IMR-90 (cell line): ENCODE data around the gene TOGARAM2. TPM values are rescaled to one million over a fixed set of nuclear protein-coding genes. Genes with fewer than 3 reads are reported as not detected.

Source experiments
- ATAC-seq: fragments of 200-7000 bp; cut with Tn5 transposase; 2 replicates; pipeline ENCODE4 v1.9.1; 2020; ENCODE audit warnings: low read depth, mild to moderate bottlenecking, moderate library complexity
- BruUV-seq: library from RNA; stranded (reverse); fragments of 400-500 nt; replicated peaks from 2 replicates; lab custom pipeline; 2021; lab: Mats Ljungman, UMichigan
- CTCF ChIA-PET: fragments of 300-600 bp; formaldehyde crosslinking; extraction: SDS; loops from one replicate; lab custom pipeline; 2021; ENCODE audit warnings: antibody characterized with exemption; lab: Yijun Ruan, JAX
- POLR2A ChIA-PET: fragments of 300-600 bp; sonication (Branson Sonifier 250); formaldehyde crosslinking; loops from one replicate; lab custom pipeline; 2022; ENCODE audit warnings: antibody characterized with exemption; ENCODE audit not compliant: unreplicated experiment; lab: Charles Lee
- DNase-seq: peaks from one replicate; pipeline ENCODE4 v3.0.0; 2013
- H2AFZ ChIP-seq: replicated peaks from 2 replicates; pipeline ENCODE3; 2013; ENCODE audit warnings: low read length, mild to moderate bottlenecking; ENCODE audit not compliant: poor library complexity
- H2AK5ac ChIP-seq: 2 replicates; pipeline ENCODE4 v1.6.1; 2013; ENCODE audit warnings: low read depth, low read length, inconsistent platforms
- H2AK9ac ChIP-seq: replicated peaks from 2 replicates; pipeline ENCODE3; 2013; ENCODE audit warnings: mild to moderate bottlenecking, low read depth, low read length, moderate library complexity; ENCODE audit not compliant: poor library complexity
- H2BK120ac ChIP-seq: 2 replicates; pipeline ENCODE4 v1.6.1; 2013; ENCODE audit warnings: low read depth, low read length, inconsistent platforms
- H2BK15ac ChIP-seq: 3 replicates; pipeline ENCODE4 v1.6.1; 2013; ENCODE audit warnings: low read depth, low read length, inconsistent platforms
- H2BK20ac ChIP-seq: 2 replicates; pipeline ENCODE4 v1.6.1; 2013; ENCODE audit warnings: low read depth, mild to moderate bottlenecking, inconsistent platforms, low read length, moderate library complexity
- H2BK5ac ChIP-seq: 2 replicates; pipeline ENCODE4 v1.6.1; 2013; ENCODE audit warnings: mild to moderate bottlenecking, low read depth, low read length, inconsistent platforms; ENCODE audit not compliant: poor library complexity, severe bottlenecking
- H3K14ac ChIP-seq: replicated peaks from 2 replicates; pipeline ENCODE4 v1.6.1; 2013; ENCODE audit warnings: low read depth, low read length, inconsistent platforms
- H3K18ac ChIP-seq: 2 replicates; pipeline ENCODE4 v1.6.1; 2013; ENCODE audit warnings: low read depth, low read length, control low read depth
- H3K23ac ChIP-seq: 2 replicates; pipeline ENCODE4 v1.6.1; 2013; ENCODE audit warnings: low read depth, low read length, inconsistent platforms
- H3K27ac ChIP-seq: 2 replicates; pipeline ENCODE4 v1.5.1; 2013; ENCODE audit warnings: mild to moderate bottlenecking, control low read depth, low read length; ENCODE audit not compliant: insufficient read depth
- H3K27me3 ChIP-seq: 2 replicates; pipeline ENCODE4 v1.6.1; 2013; ENCODE audit warnings: low read length; ENCODE audit not compliant: control insufficient read depth, insufficient read depth
- H3K36me3 ChIP-seq: 2 replicates; pipeline ENCODE4 v1.6.1; 2013; ENCODE audit warnings: low read length, mixed read lengths; ENCODE audit not compliant: control insufficient read depth, insufficient read depth
- H3K4ac ChIP-seq: 2 replicates; pipeline ENCODE4 v1.6.1; 2013; ENCODE audit warnings: low read depth, low read length, inconsistent platforms
- H3K4me1 ChIP-seq: 2 replicates; pipeline ENCODE4 v1.6.1; 2013; ENCODE audit warnings: low read length, mixed read lengths; ENCODE audit not compliant: control insufficient read depth, insufficient read depth
- H3K4me2 ChIP-seq: 2 replicates; pipeline ENCODE4 v1.6.1; 2013; ENCODE audit warnings: low read depth, mild to moderate bottlenecking, control low read depth, low read length, moderate library complexity
- H3K4me3 ChIP-seq: 2 replicates; pipeline ENCODE4 v1.5.1; 2013; ENCODE audit warnings: low read depth, mild to moderate bottlenecking, control low read depth, low read length, moderate library complexity; ENCODE audit not compliant: insufficient read depth
- H3K56ac ChIP-seq: 2 replicates; pipeline ENCODE4 v1.6.1; 2013; ENCODE audit warnings: low read length, inconsistent platforms; ENCODE audit not compliant: insufficient read depth; ENCODE audit errors: extremely low read depth
- H3K79me1 ChIP-seq, 2 experiments: 2 replicates each; pipeline ENCODE4 v1.6.1; 2013; ENCODE audit warnings: low read length in 2 of 2, inconsistent platforms in 1 of 2, low read depth in 1 of 2
- H3K9ac ChIP-seq: 2 replicates; pipeline ENCODE4 v1.6.1; 2013; ENCODE audit warnings: low read depth, low read length, control low read depth
- H3K9me1 ChIP-seq: 2 replicates; pipeline ENCODE4 v1.6.1; 2013; ENCODE audit warnings: low read length, inconsistent platforms; ENCODE audit not compliant: insufficient read depth
- H3K9me3 ChIP-seq: 2 replicates; pipeline ENCODE4 v1.6.1; 2013; ENCODE audit warnings: low read length; ENCODE audit not compliant: control insufficient read depth, insufficient read depth
- H4K20me1 ChIP-seq: 2 replicates; pipeline ENCODE4 v1.6.1; 2013; ENCODE audit warnings: low read length, inconsistent platforms; ENCODE audit not compliant: insufficient read depth
- H4K5ac ChIP-seq: 2 replicates; pipeline ENCODE4 v1.6.1; 2013; ENCODE audit warnings: mild to moderate bottlenecking, low read depth, low read length, control low read depth
- H4K8ac ChIP-seq, 2 experiments: 2 replicates each; pipeline ENCODE4 v1.6.1; 2013; ENCODE audit warnings: low read depth in 2 of 2, low read length in 2 of 2, control low read depth in 1 of 2, inconsistent platforms in 1 of 2
- H4K91ac ChIP-seq: 2 replicates; pipeline ENCODE4 v1.6.1; 2013; ENCODE audit warnings: low read depth, low read length, inconsistent platforms; ENCODE audit not compliant: insufficient read depth
- BHLHE40 ChIP-seq: fragments of 150-350 bp; IDR thresholded peaks from 2 replicates; pipeline ENCODE4 v1.6.1; 2016; ENCODE audit warnings: mild to moderate bottlenecking, low read depth, low read length
- CHD1 ChIP-seq: IDR thresholded peaks from 2 replicates; pipeline ENCODE4 v1.6.1; 2012; ENCODE audit warnings: low read depth, low read length, improper control_type of control experiment
- MXI1 ChIP-seq: IDR thresholded peaks from 2 replicates; pipeline ENCODE4 v1.6.1; 2012; ENCODE audit warnings: low read depth, mild to moderate bottlenecking, low read length, moderate library complexity, borderline replicate concordance
- NFE2L2 ChIP-seq: fragments of 150-350 bp; IDR thresholded peaks from 2 replicates; pipeline ENCODE4 v1.6.1; 2016; ENCODE audit warnings: low read depth, mild to moderate bottlenecking, low read length
- POLR2A ChIP-seq: IDR thresholded peaks from 2 replicates; pipeline ENCODE4 v1.6.1; 2012; ENCODE audit warnings: mild to moderate bottlenecking, low read depth, low read length
- RAD21 ChIP-seq: IDR thresholded peaks from 2 replicates; pipeline ENCODE4 v1.6.1; 2012; ENCODE audit warnings: low read length, improper control_type of control experiment
- RCOR1 ChIP-seq: IDR thresholded peaks from 2 replicates; pipeline ENCODE4 v1.6.1; 2012; ENCODE audit warnings: mild to moderate bottlenecking, low read length, improper control_type of control experiment; ENCODE audit not compliant: insufficient replicate concordance
- WGBS, 2 experiments: methylation state at CpG; one replicate each; pipeline versions ENCODE4 v1.1.5 to v1.1.7; 2013; ENCODE audit warnings: missing lambda C conversion rate in 2 of 2; ENCODE audit not compliant: insufficient read length in 1 of 2; ENCODE audit errors: extremely low coverage in 2 of 2; 5-methylcytosine and 5-hydroxymethylcytosine counted together
- dilution Hi-C: fragments of 300-500 bp; cut with HindIII; formaldehyde crosslinking; loops from one replicate; pipeline ENCODE4 v1.14.3; 2018; ENCODE audit warnings: low sequenced_read_pairs; ENCODE audit not compliant: unreplicated experiment
- in situ Hi-C: fragments of 300-500 bp; cut with MboI; formaldehyde crosslinking; loops from 3 replicates; pipeline ENCODE4 v1.14.3; 2019; ENCODE audit warnings: low sequenced_read_pairs, inconsistent platforms, mixed read lengths
- intact Hi-C: fragments of 100-400 bp; cut with micrococcal nuclease; formaldehyde crosslinking; loops from 2 replicates; pipeline ENCODE4 v1.10.0; 2022
- polyA plus RNA-seq, 3 experiments: library from polyadenylated mRNA; depleted of rRNA; stranded (reverse); fragments of >200 nt; gene quantifications; 2 replicates each; pipeline ENCODE4 v1.2.3, GENCODE V29; 2012; ENCODE audit warnings: low replicate concordance in 1 of 3
- total RNA-seq: library from RNA; depleted of rRNA; stranded (reverse); fragments of >200 nt; gene quantifications from 2 replicates; pipeline ENCODE4 v1.2.3, GENCODE V29; 2012
- TF ChIP-seq, protein P1 (sequence below): fragments of 150-350 bp; IDR thresholded peaks from 2 replicates; pipeline ENCODE4 v1.6.1; 2016; ENCODE audit warnings: low read depth, mild to moderate bottlenecking, low read length, moderate library complexity, borderline replicate concordance
- TF ChIP-seq, protein P2 (sequence below): fragments of 150-350 bp; IDR thresholded peaks from 2 replicates; pipeline ENCODE4 v1.6.1; 2017; ENCODE audit warnings: mild to moderate bottlenecking, antibody characterized with exemption, low read length, low read depth

The TOGARAM2 gene
- total and polyA plus RNA-seq, 2 of the 4 experiments (the other 2 are of a cell fraction) = under 0.01 to 0.38 TPM

DNA sequence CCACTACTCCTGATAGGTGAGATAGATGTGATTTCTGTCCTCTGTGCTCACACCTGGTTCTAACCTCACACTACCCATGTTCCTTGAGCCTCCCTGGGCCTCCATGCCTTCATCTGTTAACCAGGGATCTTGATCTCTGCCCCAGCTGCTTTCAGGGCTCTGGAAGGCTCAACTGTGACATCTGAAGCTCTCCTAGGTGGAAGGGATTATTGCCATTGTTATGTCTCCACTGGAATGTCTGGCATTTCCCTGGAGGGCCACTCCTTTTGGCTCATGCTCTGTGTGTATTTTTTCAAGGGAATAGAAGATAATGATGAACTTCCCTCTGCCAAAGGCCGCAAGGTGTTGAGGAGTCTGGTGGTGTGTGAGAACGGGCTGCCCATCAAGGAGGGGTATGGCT lies 52.1 kb downstream of the TOGARAM2 start:
- Histone ChIP-seq H2AFZ (peak overlapping the region; percentile 59), H4K91ac (peak overlapping the region; percentile 24; the same call in 1 of the 2 replicates), H2BK5ac (no peak overlapping the region), H3K4me3 (no peak overlapping the region), H3K9me3 (no peaks in the 10 kb centered on the region), H4K5ac (no peak overlapping the region), H3K4me1 (peaks cover 6% of the 10 kb centered on the region), H4K20me1 (no peaks in the 10 kb centered on the region), H3K4me2 (no peak overlapping the region), H3K23ac (peak overlapping the region; percentile 64), H2BK20ac (peak overlapping the region; percentile 39), H3K56ac (no peak overlapping the region), H3K14ac (peak overlapping the region; percentile 71; the same call in 1 of the 2 replicates), H3K18ac (no peak overlapping the region), H3K36me3 (no peaks in the 10 kb centered on the region), H3K9me1 (peaks cover 14% of the 10 kb centered on the region), H3K27me3 (no peaks in the 10 kb centered on the region), H2BK120ac (peak overlapping the region; percentile 81), H2AK9ac (peak overlapping the region; percentile 81), H4K8ac (peak overlapping the region in 1 of 2 experiments; percentile 45; a peak in 1 of 4 replicates), H3K27ac (no peak overlapping the region), H3K79me1 (no peaks in the 10 kb centered on the region), H2BK15ac (peak overlapping the region; percentile 47; the same call in 1 of the 3 replicates), H2AK5ac (peak overlapping the region; percentile 53; the same call in 1 of the 2 replicates), H3K4ac (peak overlapping the region; percentile 80), H3K9ac (no peak overlapping the region)
- dilution Hi-C loops (no loop called here), intact Hi-C loops (no loop called here), in situ Hi-C loops (no loop called here)
- ATAC-seq (peak; percentile 37; the same call in 1 of the 2 replicates), DNase-seq (peak; percentile 22)
- POLR2A ChIA-PET = no interaction called here
- BruUV-seq = no TSS peak
- no peak for TF ChIP-seq CHD1
- no peak for TF ChIP-seq NFE2L2
- TF ChIP-seq, protein P1, sequence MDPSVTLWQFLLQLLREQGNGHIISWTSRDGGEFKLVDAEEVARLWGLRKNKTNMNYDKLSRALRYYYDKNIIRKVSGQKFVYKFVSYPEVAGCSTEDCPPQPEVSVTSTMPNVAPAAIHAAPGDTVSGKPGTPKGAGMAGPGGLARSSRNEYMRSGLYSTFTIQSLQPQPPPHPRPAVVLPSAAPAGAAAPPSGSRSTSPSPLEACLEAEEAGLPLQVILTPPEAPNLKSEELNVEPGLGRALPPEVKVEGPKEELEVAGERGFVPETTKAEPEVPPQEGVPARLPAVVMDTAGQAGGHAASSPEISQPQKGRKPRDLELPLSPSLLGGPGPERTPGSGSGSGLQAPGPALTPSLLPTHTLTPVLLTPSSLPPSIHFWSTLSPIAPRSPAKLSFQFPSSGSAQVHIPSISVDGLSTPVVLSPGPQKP = no peak
- no peak for TF ChIP-seq RCOR1
- no peak for TF ChIP-seq RAD21
- TF ChIP-seq, protein P2, sequence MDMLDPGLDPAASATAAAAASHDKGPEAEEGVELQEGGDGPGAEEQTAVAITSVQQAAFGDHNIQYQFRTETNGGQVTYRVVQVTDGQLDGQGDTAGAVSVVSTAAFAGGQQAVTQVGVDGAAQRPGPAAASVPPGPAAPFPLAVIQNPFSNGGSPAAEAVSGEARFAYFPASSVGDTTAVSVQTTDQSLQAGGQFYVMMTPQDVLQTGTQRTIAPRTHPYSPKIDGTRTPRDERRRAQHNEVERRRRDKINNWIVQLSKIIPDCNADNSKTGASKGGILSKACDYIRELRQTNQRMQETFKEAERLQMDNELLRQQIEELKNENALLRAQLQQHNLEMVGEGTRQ = no peak
- TF ChIP-seq POLR2A = no peak
- TF ChIP-seq BHLHE40 = no peak
- TF ChIP-seq MXI1 = no peak
- no CpG with 5 or more reads among the region's 2 CpGs for WGBS, 2 experiments
- CTCF ChIA-PET = interaction anchor here (1.0 kb wide), 1 partner anchor 63 kb away, joined by 3 read pairs; no protein-coding TSS in a partner anchor
